Fibroblast of skin of right biceps (primary cell): ENCODE results near the gene ALDH16A1.

Experiments
- DNase-seq: peaks from one replicate; pipeline ENCODE4 v3.0.0-alpha.2; 2013

The ALDH16A1 gene

GRCh38 chr19:49423985-49424303, 29.1 kb upstream of the ALDH16A1 start:
- no peak for DNase-seq

GRCh38 chr19:49425178-49425577, 27.8 kb upstream of the ALDH16A1 start, which contains the start of gene GFY:
TSS of gene GFY (plus strand) at chr19:49425388. CDS start at chr19:49426431, 1,043 bp downstream.
- no peak for DNase-seq

- DNase-seq = peak; percentile 35
These were observed 27.0 kb upstream of the ALDH16A1 start for GRCh38 chr19:49425922-49426592.

GRCh38 chr19:49427339-49427738, 25.7 kb upstream of the ALDH16A1 start:
- no peak for DNase-seq

GRCh38 chr19:49427855-49428546, 25.0 kb upstream of the ALDH16A1 start:
- DNase-seq = no peak

- no peak for DNase-seq
These were observed 24.2 kb upstream of the ALDH16A1 start for GRCh38 chr19:49428547-49429451.

- DNase-seq = no peak
These were observed 22.8 kb upstream of the ALDH16A1 start for GRCh38 chr19:49430172-49430677.

- no peak for DNase-seq
These were observed 22.2 kb upstream of the ALDH16A1 start for GRCh38 chr19:49430678-49431329.

- DNase-seq = no peak
These were observed 21.7 kb upstream of the ALDH16A1 start for GRCh38 chr19:49431330-49431749.

GRCh38 chr19:49432141-49433073, 20.6 kb upstream of the ALDH16A1 start:
- no peak for DNase-seq

GRCh38 chr19:49433240-49433901, 19.7 kb upstream of the ALDH16A1 start:
- no peak for DNase-seq

GRCh38 chr19:49434907-49435583, 18.0 kb upstream of the ALDH16A1 start:
- DNase-seq = no peak

- no peak for DNase-seq
These were observed 17.4 kb upstream of the ALDH16A1 start for GRCh38 chr19:49435670-49436069.

GRCh38 chr19:49436381-49437017, 16.5 kb upstream of the ALDH16A1 start:
- DNase-seq = no peak

GRCh38 chr19:49437231-49437630, 15.8 kb upstream of the ALDH16A1 start:
- no peak for DNase-seq

- DNase-seq = no peak
These were observed 14.8 kb upstream of the ALDH16A1 start for GRCh38 chr19:49438261-49438660.

- no peak for DNase-seq
These were observed 13.2 kb upstream of the ALDH16A1 start for GRCh38 chr19:49439836-49440235.

GRCh38 chr19:49440439-49441209, 12.4 kb upstream of the ALDH16A1 start:
- no peak for DNase-seq
